HG02885 (cell line): Measurements from ENCODE around the gene ASB3.
"Not testable (repeated sequence)": the region's sequence is repeated elsewhere in the genome, so short reads cannot be mapped to it uniquely, and the experiment has no call there.

Source experiments
- ATAC-seq: cut with Tn5 transposase; IDR thresholded peaks from one replicate; pipeline ENCODE4 v1.9.1; 2021; ENCODE audit warnings: mild to moderate bottlenecking; ENCODE audit not compliant: unreplicated experiment, poor library complexity

Gene ASB3

DNA sequence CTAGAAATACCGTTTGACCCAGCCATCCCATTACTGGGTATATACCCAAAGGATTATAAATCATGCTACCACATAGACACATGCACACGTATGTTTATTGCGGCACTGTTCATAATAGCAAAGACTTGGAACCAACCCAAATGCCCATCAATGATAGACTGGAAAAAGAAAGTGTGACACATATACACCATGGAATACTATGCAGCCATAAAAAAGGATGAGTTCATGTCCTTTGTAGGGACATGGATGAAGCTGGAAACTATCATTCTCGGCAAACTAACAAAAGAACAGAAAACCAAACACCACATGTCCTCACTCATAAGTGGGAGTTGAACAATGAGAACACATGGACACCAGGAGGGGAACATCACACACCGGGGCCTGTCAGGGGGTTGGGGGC lies 119.6 kb downstream of the ASB3 start:
- ATAC-seq: not testable (repeated sequence)

DNA sequence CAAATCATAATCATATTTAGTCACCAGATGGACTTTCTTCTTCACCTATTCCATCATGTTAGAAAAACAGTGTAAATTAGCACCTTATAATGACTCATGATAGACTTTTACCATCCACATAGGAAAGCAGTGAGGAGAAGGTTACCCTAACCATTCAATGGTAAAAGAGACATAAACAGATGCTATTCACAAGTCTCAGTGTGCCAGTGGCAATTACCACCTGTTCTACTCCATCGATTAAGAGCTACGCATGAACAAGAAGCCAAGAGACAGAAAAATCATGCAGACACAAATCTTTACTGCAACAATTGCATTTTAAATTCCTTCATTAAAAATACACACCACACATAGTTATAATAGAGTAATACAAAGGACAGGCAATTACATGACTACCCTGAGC lies 125.9 kb downstream of the ASB3 start:
- ATAC-seq: no peak

GRCh38 chr2:53658474-53658873 lies 128.3 kb downstream of the ASB3 start:
- not testable (repeated sequence) for ATAC-seq

DNA sequence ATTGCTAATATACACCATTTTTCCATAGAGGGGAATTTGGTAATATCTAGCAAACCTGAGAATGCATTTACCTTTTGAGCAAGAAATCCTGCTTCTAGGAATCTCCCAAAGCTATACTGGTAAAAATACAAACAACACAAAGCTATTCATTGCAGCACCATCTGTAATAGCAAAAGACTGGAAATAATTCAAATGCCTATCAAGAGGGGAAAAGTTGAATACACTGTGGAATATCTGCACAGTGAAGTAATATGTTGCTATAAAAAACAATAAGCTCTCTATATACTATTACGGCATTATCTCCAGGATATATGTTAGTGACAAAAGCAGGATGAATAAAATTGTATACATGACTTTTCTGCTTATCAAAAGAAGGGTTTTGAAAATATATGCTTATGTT lies 131.5 kb downstream of the ASB3 start:
- ATAC-seq: no peak

DNA sequence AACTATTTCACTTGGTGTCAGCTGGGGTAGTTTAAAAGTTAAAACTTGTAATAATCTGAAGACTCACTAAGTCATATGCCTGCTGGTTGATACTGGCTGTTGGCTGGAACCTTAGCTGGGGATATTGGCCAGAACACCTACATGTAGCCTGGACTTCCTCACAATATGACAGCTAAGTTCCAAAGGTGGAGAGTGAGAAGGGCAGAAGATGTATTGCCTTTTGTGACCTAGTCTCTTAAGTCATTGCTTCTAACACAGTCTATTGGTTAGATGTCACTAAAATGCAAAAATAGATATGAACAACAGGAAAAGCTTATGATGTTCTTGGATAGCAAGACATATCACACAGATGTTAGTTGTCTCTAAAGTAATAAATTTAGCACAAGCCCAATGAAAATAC lies 132.4 kb downstream of the ASB3 start:
- ATAC-seq: no peak

GRCh38 chr2:53652131-53652530 lies 134.6 kb downstream of the ASB3 start:
- ATAC-seq: no peak

- ATAC-seq: no peak
Measured at GRCh38 chr2:53646788-53647187, 140.0 kb downstream of the ASB3 start.

DNA sequence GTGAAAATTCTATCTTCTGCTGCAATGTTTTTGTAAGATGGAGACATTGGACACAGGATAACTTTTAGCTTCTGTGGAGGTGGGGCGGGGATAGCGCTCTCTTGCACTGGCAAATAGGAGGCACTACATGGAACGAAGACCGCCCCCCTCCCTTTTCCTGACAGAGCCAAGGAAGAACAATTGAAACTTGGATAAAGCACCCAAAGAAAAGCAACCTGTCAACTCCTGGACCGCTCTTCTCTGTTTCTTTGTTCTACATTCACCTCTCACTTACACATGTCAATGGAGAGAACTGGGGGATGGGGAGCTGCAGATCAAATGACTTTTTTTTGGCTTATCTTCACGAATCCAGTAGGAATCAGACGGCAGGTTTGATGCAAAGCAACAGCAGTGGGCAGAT lies 145.5 kb downstream of the ASB3 start:
- no peak for ATAC-seq

DNA sequence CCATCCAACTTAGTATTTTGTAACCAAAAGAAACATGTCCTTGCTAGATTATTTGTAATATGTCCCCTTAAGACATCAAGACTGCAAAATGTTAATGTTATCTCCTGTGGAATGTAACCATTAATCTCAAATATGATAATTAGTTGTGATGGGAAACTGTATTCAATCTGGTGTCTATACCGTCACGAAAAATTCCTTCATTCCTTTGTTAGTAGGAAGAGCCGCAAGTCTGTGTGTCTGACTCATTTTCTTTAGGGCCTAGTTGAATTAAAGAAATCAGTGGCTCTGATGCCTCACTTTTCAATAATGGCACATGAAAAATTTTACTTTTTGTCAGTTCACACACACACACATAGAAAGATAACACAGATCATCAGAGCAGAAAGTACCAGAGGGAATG lies 146.3 kb downstream of the ASB3 start:
- no peak for ATAC-seq

GRCh38 chr2:53636596-53636995 lies 150.2 kb downstream of the ASB3 start:
- ATAC-seq: no peak

- ATAC-seq: no peak
Measured at GRCh38 chr2:53636109-53636508, 150.6 kb downstream of the ASB3 start.

DNA sequence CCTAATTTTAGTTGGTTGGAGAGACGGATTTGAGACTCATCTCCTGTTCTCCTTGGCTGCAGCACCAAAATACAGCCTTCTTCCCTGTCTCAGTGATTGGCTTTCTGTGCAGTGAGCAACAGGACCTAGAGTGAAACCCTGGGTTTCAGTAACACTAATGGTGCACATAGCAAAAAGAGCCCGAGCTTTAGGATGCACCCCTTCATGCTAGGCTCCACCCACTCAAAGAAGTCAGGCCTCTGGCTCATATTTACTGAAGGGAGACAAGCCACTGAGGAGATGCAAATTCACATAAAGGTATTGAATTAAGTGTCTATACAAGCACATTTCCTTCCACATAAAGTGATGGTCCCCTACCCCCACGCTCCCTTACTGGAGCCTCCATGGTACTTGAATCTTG lies 151.1 kb downstream of the ASB3 start:
- no peak for ATAC-seq

DNA sequence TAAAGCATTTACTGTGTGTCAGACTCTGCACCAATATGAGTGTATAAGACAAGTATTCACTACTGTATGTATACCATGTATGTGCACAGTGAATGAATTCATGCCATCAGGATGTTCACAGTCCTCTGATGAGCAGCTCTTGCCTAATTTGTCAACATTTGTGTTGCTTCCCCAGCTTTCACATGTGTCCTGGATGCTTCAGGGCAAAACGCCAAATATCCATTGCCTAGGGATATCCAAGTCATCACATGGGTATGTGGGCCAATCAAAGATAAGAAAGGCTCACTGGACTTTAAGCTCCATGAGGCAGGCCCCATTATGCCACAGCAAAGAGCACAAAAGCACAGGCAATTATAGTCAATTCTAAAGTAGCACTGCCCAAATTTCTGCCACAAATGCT lies 153.3 kb downstream of the ASB3 start:
- ATAC-seq: no peak

DNA sequence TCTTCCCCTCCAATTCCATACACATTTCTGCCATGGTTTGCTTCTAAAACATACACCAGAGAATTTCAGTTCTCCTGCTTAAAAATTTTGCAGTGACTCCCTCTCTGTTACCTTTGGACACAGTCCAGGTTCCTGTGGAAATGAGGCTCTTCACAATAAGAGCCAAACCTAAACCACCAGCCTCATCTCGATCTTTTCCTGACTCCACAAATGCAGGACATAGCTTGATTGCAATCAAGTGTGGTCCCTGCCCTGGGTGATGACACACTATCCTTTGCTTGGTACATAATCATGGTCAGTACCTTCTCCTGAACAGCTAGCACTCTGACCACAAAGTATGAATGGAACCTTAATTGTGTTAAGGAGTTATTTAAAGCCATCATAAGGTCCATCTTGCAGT lies 154.0 kb downstream of the ASB3 start:
- no peak for ATAC-seq

- no peak for ATAC-seq
Measured at GRCh38 chr2:53632126-53632460, 154.7 kb downstream of the ASB3 start.

DNA sequence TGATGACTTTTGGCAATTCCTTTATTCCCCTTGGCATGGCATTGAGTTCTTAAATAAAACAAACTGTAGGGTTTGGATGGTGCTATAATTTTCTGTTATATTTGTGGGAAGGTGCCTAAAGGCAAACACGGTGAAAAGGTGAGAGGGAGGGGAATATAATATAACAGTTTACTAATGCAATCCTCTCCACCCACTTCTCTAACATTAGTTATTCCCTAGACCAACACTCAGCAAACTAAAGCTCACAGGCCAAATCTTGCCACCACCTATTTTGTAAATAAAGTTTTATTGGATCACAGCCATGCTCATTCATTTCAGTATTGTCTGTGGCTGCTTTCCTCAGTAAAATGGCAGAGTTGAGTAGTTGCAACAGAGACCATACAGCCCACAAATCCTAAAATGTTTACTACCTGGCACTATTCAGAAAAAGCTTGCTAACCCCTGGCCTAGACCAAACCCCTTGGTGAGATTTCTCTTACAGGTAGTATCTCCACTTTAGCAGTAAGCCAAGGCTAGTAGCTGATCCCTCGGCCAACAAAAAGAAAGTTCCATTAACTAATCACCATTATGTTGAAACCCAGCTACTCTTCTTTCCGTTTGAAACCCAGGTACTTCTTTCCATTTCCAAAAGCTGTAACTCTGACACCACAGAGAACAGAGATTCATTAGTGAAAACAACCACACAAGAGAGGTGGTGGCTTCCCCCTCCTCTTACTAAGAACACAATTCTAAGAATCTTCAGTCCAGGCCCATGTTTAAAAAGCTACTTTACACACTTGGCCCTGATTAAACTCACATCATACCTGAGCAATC lies 155.2 kb downstream of the ASB3 start:
- ATAC-seq: peak; percentile 49

DNA sequence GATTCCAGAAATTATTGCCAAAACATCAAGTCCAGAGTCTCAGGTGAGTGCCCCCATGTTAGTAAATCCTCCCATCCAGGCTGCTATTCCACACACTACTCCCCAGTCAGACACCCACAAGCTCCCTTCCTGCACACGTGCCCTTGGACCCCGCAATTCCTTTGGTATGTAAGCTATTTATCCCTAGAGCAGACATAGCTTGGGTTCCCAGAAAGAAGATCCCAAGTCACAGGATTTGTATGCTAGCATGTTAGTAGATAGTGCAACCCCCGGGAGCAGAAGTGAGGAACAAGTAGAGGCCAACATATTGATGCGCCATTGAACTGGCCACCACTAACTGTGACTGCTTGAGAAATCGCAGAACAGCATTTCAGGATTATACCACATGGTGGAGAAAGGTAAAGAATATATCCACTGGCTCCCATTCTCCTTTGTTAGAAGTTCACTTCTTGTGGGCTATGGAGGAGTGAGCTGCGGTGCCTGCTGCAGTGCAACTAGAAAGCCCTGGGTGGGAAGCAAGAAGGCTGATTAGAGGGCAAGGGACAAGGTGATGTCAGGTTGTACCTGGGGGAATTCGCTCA lies 156.6 kb downstream of the ASB3 start:
- ATAC-seq: no peak

GRCh38 chr2:53629501-53629900 lies 157.3 kb downstream of the ASB3 start:
- ATAC-seq: no peak

DNA sequence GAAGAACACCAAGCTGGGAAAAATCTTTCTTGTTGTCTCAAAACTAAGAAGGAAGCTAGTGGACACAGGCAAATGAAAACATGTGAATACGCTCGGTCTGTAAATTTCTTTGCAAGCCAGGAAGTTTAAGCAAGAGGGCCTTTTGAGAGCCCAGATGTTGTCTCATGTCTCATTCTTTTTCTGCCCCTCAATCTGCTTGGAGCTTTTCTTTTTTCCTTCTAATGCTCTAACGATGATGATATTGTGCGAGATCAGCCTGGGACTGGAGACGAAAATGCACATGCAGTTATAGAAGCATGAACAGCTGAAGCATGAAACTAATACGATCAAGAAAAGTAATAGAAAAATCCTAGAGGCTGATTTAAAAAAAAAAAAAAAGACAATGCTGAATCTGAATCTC lies 157.8 kb downstream of the ASB3 start:
- ATAC-seq: no peak

DNA sequence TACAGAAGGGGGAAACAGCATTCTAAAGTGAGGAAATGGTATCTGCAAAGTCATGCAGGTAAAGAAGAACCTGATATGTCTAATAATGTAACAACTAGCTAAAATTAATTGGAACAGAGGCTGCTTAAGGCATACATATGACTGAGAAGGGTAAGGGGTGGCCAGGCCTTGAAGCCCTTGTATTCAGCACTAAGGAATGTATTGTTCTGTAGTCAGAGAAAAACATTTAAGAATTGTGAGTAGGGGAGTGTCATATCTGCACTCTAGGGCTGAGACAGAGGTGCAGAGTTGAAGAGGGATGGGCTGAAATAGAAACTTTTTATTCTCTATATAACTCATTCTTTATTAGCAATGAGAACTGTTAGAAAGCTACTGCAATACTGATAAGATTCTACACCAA lies 164.6 kb downstream of the ASB3 start:
- no peak for ATAC-seq

GRCh38 chr2:53620981-53621380 lies 165.8 kb downstream of the ASB3 start:
- ATAC-seq: no peak
